ENCODE measurements around the gene CDH13. TPM values are rescaled to one million over a fixed set of nuclear protein-coding genes. Genes with fewer than 3 reads are reported as not detected.

CDH13 gene
- total and polyA plus RNA-seq, 9 of the 15 experiments (the other 6 are each of a cell fraction or from before 2014, with no cell fraction given), result 0.03 TPM; not detected in 8

DNA sequence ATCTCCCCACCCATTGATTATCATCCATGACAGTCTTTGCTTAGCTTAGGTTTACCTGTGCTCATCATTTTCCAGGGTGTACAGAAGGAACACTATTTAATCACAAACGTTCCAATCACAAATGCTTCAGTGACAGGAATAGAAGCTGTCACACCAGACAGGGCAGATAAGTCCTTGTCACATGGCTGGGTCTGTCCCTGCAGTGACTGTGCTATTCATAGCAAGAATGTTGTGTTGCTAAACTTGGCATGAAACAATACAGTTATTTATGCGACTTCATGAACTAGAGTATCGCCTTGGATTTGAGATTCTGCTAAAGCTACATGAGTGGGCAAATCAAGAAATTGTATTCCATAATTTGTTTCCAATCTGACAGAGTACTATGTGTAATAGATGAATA is 108.4 kb downstream of the CDH13 start:
- CTCF ChIA-PET (ENCODE audit: low intra/inter-chr PET ratio), result no interaction called here
- ATAC-seq, result no peak
- DNase-seq (ENCODE audit: extremely low read depth in 1 of 4, low spot score in 3 of 4), result no peak
- WGBS (ENCODE audit: insufficient coverage, low coverage, missing lambda C conversion rate), result 2% methylated on average over 3 of the region's 3 CpGs
- BruUV-seq (replicated peaks), result no TSS peak
- no peaks in the 10 kb centered on the region for H3K9me3 ChIP-seq (replicated peaks; ENCODE audit: control insufficient read depth, insufficient read depth, low read depth, low read length)
- no peaks in the 10 kb centered on the region for H3K79me2 ChIP-seq (ENCODE audit: control insufficient read depth, insufficient read depth, low read length)
- no peak for FAIRE-seq
- no peaks in the 10 kb centered on the region for H3K27me3 ChIP-seq (ENCODE audit: control insufficient read depth in 2 of 2, insufficient read depth in 2 of 2, low read length in 2 of 2)
- H3K36me3 ChIP-seq (ENCODE audit: control insufficient read depth, insufficient read depth, low read length), result no peaks in the 10 kb centered on the region
- no peaks in the 10 kb centered on the region for H3K4me1 ChIP-seq (replicated peaks in 1 of 2; ENCODE audit: control insufficient read depth in 2 of 2, insufficient read depth in 2 of 2, low read length in 2 of 2)
- H3K27ac ChIP-seq (ENCODE audit: extremely low read depth, low read depth, low read length), result no peak overlapping the region
- no peak overlapping the region for H3K4me2 ChIP-seq (ENCODE audit: insufficient read depth, low read length)
- H2AFZ ChIP-seq (ENCODE audit: low read depth, low read length), result no peak overlapping the region
- no peak overlapping the region for H3K9ac ChIP-seq (ENCODE audit: insufficient read depth in 1 of 2, low read depth in 2 of 2, low read length in 2 of 2)
- POLR2A ChIA-PET, result no interaction called here
- no peaks in the 10 kb centered on the region for H4K20me1 ChIP-seq (replicated peaks; ENCODE audit: control insufficient read depth, insufficient read depth, low read length)
- in situ Hi-C loops (cut with MboI) (no loop called here), intact Hi-C loops (cut with micrococcal nuclease) (no loop called here)
- no peak overlapping the region for H3K4me3 ChIP-seq
- no peaks in the 10 kb centered on the region for H3K9me1 ChIP-seq (ENCODE audit: control insufficient read depth, insufficient read depth, low read length)
- TF ChIP-seq EHMT2 (IDR thresholded peaks at IDR 0.05), result no peak
- TF ChIP-seq, protein P1, sequence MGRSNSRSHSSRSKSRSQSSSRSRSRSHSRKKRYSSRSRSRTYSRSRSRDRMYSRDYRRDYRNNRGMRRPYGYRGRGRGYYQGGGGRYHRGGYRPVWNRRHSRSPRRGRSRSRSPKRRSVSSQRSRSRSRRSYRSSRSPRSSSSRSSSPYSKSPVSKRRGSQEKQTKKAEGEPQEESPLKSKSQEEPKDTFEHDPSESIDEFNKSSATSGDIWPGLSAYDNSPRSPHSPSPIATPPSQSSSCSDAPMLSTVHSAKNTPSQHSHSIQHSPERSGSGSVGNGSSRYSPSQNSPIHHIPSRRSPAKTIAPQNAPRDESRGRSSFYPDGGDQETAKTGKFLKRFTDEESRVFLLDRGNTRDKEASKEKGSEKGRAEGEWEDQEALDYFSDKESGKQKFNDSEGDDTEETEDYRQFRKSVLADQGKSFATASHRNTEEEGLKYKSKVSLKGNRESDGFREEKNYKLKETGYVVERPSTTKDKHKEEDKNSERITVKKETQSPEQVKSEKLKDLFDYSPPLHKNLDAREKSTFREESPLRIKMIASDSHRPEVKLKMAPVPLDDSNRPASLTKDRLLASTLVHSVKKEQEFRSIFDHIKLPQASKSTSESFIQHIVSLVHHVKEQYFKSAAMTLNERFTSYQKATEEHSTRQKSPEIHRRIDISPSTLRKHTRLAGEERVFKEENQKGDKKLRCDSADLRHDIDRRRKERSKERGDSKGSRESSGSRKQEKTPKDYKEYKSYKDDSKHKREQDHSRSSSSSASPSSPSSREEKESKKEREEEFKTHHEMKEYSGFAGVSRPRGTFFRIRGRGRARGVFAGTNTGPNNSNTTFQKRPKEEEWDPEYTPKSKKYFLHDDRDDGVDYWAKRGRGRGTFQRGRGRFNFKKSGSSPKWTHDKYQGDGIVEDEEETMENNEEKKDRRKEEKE (IDR thresholded peaks at IDR 0.05; ENCODE audit: borderline replicate concordance in 1 of 2, control insufficient read depth in 1 of 2, low read depth in 2 of 2, low read length in 1 of 2), result no peak
- TF ChIP-seq SIRT6 (IDR thresholded peaks at IDR 0.05; ENCODE audit: low read depth, low read length), result no peak
- TF ChIP-seq NFATC3 (IDR thresholded peaks at IDR 0.05), result no peak
- TF ChIP-seq, protein P2, sequence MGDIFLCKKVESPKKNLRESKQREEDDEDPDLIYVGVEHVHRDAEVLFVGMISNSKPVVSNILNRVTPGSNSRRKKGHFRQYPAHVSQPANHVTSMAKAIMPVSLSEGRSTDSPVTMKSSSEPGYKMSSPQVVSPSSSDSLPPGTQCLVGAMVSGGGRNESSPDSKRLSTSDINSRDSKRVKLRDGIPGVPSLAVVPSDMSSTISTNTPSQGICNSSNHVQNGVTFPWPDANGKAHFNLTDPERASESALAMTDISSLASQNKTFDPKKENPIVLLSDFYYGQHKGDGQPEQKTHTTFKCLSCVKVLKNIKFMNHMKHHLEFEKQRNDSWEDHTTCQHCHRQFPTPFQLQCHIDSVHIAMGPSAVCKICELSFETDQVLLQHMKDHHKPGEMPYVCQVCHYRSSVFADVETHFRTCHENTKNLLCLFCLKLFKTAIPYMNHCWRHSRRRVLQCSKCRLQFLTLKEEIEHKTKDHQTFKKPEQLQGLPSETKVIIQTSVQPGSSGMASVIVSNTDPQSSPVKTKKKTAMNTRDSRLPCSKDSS (IDR thresholded peaks at IDR 0.05; ENCODE audit: low read depth, partially characterized antibody), result no peak
- TF ChIP-seq HNRNPH1 (optimal IDR thresholded peaks at IDR 0.05; ENCODE audit: low read depth, low read length), result no peak
- TF ChIP-seq, protein P3, sequence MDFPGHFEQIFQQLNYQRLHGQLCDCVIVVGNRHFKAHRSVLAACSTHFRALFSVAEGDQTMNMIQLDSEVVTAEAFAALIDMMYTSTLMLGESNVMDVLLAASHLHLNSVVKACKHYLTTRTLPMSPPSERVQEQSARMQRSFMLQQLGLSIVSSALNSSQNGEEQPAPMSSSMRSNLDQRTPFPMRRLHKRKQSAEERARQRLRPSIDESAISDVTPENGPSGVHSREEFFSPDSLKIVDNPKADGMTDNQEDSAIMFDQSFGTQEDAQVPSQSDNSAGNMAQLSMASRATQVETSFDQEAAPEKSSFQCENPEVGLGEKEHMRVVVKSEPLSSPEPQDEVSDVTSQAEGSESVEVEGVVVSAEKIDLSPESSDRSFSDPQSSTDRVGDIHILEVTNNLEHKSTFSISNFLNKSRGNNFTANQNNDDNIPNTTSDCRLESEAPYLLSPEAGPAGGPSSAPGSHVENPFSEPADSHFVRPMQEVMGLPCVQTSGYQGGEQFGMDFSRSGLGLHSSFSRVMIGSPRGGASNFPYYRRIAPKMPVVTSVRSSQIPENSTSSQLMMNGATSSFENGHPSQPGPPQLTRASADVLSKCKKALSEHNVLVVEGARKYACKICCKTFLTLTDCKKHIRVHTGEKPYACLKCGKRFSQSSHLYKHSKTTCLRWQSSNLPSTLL (IDR thresholded peaks at IDR 0.05), result no peak
- TF ChIP-seq CCNT2 (IDR thresholded peaks at IDR 0.05; ENCODE audit: borderline replicate concordance, extremely low read depth, insufficient read length, low read depth, low read length), result no peak
- no peak for TF ChIP-seq ZNF75A (CRISPR knock-in tag; IDR thresholded peaks at IDR 0.05)
- TF ChIP-seq HMG20B (CRISPR knock-in tag; IDR thresholded peaks at IDR 0.05), result no peak
- no peak for TF ChIP-seq ZNF197 (CRISPR knock-in tag; IDR thresholded peaks at IDR 0.05; ENCODE audit: low read depth)
- no peak for TF ChIP-seq EP400 (IDR thresholded peaks at IDR 0.05)

All from K562 (cell line).